GM19397 (cell line): ENCODE results near the gene MOB3B.

ENCODE experiments used
- ATAC-seq: cut with Tn5 transposase; IDR thresholded peaks from one replicate; pipeline ENCODE4 v1.9.1; 2021; ENCODE audit warnings: mild to moderate bottlenecking, moderate library complexity; ENCODE audit not compliant: unreplicated experiment

Gene MOB3B

DNA sequence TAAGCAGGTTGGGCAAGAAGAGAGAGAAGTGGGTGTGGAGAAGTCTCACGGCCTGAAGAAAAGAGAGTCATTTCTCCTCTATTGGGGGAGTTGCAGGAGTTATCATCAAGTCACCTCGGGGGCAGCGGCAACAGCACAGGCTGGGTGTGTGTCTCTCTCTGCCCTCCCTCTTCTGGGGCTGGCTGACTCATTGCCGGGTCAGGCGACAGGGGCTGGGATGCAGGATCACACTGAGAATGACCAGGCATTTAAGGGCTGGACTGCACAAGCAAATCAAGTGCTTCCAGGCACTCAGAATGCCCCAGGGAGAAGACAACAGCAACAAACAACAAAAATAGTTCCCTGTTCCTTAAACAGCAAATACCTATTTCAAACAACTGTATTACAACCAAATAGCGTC, 226.4 kb downstream of the MOB3B start:
- ATAC-seq: no peak

DNA sequence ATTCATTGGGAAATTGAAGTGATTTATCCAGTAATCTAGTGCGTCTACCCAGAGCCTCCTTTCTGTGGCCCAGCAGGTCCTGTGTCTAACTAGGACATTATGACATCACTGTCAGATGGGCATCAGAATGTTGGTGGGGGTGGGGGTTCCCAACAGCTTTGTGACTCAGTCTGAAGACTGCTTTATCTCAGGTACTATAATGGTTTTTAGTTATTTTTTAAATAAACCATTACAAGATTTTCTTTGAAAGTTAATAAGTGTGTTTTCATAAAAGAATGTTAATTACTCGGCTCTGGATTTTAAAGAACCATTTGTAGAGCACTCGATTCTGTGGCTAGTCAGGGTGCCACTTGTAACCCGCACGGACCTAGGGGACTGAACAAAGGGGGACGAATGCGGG, 232.6 kb downstream of the MOB3B start, which contains the start of gene EQTN:
TSS of gene EQTN (minus strand) at position 101 of the 400 bp plus-strand sequence. CDS start at position 6, 95 bp downstream.
- no peak for ATAC-seq

- ATAC-seq: no peak
Measured at GRCh38 chr9:27293996-27294395, 235.6 kb downstream of the MOB3B start.

- ATAC-seq: no peak
Measured at GRCh38 chr9:27292659-27293405, 236.8 kb downstream of the MOB3B start.

- ATAC-seq: no peak
Measured at GRCh38 chr9:27291292-27291691, 238.3 kb downstream of the MOB3B start.

DNA sequence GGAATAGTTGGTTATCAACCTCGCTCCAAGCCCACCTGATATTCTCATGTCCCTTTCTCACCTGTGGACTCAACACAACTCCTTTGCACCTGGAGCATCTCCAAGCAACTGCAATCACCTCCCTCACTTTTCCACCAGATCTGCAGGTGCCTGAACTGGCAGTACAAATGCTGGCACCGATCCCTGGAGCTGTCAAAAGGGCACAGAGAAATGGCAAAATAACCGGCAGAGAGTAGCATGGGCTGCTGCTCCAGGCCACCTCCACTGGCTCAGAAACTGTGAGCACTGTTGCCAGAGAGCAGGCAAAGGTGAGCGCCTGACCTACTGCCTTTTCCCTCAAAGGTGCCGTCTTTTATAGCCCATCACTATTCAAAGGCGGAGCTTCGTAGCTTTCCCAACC, 247.3 kb downstream of the MOB3B start:
- no peak for ATAC-seq

DNA sequence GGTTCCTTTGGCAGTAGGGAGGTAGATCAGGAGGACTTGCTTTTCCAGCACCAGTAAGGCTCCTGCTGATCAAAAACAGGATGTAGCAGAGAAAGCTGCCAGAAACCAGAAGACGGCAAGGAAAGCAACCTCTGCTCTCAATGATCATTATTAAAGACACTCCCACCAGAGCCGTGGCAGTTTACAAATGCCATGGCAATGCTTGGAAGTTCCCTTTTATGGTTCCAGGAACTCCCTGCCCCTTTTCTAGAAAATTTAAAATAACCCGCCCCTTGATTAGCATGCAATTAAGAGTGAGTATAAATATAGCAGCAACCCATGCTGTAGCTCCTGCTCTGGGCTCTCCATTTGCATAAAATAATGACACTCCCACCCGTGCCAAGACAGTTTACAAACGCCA, 248.8 kb downstream of the MOB3B start:
- ATAC-seq: no peak

DNA sequence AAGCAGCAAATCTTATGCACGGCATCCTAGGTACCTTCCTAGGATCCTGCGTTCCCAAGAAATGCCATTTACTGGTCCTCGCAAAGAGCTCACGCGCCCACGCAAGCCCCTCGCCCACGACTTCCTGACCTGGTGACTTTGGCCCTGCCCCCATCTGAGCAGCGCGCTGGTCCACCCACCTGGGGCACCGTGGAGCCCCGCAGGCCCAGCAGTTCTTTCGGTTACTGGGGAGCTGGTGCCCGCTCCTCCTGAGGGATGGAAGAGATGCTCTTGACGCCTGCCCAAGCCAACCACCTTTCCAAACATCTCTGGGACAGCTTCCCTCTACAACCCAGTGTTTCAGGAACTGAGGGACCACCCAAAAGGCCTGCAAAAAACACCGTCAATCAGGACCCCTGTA, 249.4 kb downstream of the MOB3B start:
- ATAC-seq: no peak

GRCh38 chr9:27279611-27280010, 250.0 kb downstream of the MOB3B start:
- ATAC-seq: no peak

- ATAC-seq: no peak
Measured at GRCh38 chr9:27278374-27278773, 251.2 kb downstream of the MOB3B start.

GRCh38 chr9:27276193-27277030, 253.2 kb downstream of the MOB3B start:
- no peak for ATAC-seq
